ENCODE data around the gene PLD4.

The PLD4 gene

GRCh38 chr14:104929268-104930230, 4.9 kb downstream of the PLD4 start:
- DNase-seq (ENCODE audit: low read depth) = no peak

- DNase-seq (ENCODE audit: low read depth) = no peak
Observed at GRCh38 chr14:104930526-104931303, 6.0 kb downstream of the PLD4 start.

- no peak for DNase-seq (ENCODE audit: low read depth)
Observed at GRCh38 chr14:104931304-104931770, 6.7 kb downstream of the PLD4 start.

GRCh38 chr14:104931771-104932675, 7.3 kb downstream of the PLD4 start:
- DNase-seq (ENCODE audit: low read depth) = no peak

GRCh38 chr14:104932676-104933631, 8.3 kb downstream of the PLD4 start:
- DNase-seq (ENCODE audit: low read depth) = peak; percentile 87

GRCh38 chr14:104933746-104934733, 9.4 kb downstream of the PLD4 start:
- DNase-seq (ENCODE audit: low read depth) = no peak

- DNase-seq (ENCODE audit: low read depth) = no peak
Observed at GRCh38 chr14:104935026-104935650, 10.5 kb downstream of the PLD4 start.

- DNase-seq (ENCODE audit: low read depth) = no peak
Observed at GRCh38 chr14:104935955-104936354, 11.3 kb downstream of the PLD4 start.

GRCh38 chr14:104936361-104937155, 11.9 kb downstream of the PLD4 start:
- no peak for DNase-seq (ENCODE audit: low read depth)

- no peak for DNase-seq (ENCODE audit: low read depth)
Observed at GRCh38 chr14:104937161-104937560, 12.5 kb downstream of the PLD4 start.

GRCh38 chr14:104937694-104938365, 13.2 kb downstream of the PLD4 start:
- DNase-seq (ENCODE audit: low read depth) = no peak

GRCh38 chr14:104938436-104938835, 13.8 kb downstream of the PLD4 start:
- DNase-seq (ENCODE audit: low read depth) = no peak

- no peak for DNase-seq (ENCODE audit: low read depth)
Observed at GRCh38 chr14:104938960-104939359, 14.3 kb downstream of the PLD4 start.

- no peak for DNase-seq (ENCODE audit: low read depth)
Observed at GRCh38 chr14:104939666-104940410, 15.2 kb downstream of the PLD4 start.

- DNase-seq (ENCODE audit: low read depth) = no peak
Observed at GRCh38 chr14:104940526-104941150, 16.0 kb downstream of the PLD4 start.
